ENCODE results near the gene VCP.
A peak's percentile ranks its signal among the peaks of the same experiment; 100 is the strongest.

Gene VCP

DNA sequence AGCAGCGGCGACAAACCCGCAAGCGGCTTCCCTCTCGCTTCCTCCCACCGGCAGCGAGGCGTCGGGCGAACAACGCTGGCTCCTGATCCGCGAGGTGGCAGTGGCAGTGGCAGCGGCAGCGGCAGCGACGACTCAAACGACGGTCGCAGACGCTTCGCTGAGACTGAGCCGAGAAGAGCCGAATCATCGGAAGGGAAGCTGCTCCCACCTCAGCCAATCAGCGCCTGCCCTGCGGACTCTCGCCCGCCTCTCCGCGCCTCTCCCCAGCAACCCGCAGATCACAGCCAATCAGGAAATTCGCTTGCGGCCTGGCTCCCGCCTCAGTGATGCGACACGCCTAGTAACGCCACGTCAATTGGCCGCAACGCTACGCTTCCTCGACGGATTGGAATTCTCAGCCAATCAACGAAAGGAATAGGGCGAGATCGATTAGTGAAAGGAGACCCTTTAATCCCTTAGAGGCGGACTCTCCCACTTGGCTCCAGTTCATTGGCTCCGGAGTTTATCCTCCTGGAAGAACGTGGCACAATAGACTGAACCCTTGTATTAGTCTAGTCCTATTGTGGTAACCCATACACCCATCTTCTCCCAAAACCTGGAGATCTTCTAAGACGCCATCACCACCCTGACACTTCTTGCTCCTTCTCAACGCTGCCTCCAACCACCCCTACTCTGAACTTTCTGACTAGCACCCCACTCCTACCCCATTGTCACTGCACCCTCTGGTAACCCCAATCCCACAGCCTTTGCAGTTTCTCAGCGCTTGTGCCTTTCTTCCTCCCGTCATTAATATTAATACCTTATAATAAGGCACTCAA lies at the start of gene VCP:
VCP (minus strand) TSS at position 165 of the 818 bp plus-strand sequence. CDS start 272 bp downstream, outside the sequence.
- peak within 1 kb of the TSS; percentile 95 for H3K4me3 ChIP-seq (ENCODE audit: low read length)
- H2AFZ ChIP-seq (ENCODE audit: low read depth, low read length), result peak within 1 kb of the TSS; percentile 27
- H3K27me3 ChIP-seq (ENCODE audit: insufficient read depth, low read length), result no peaks in the 10 kb centered on the region
- H3K4me1 ChIP-seq (ENCODE audit: insufficient read depth, low read length), result peaks cover 21% of the 10 kb centered on the region
- H3K36me3 ChIP-seq (ENCODE audit: insufficient read depth, low read length), result peaks cover 53% of the 10 kb centered on the region
- H3K9me3 ChIP-seq (ENCODE audit: low read length), result no peaks in the 10 kb centered on the region

DNA sequence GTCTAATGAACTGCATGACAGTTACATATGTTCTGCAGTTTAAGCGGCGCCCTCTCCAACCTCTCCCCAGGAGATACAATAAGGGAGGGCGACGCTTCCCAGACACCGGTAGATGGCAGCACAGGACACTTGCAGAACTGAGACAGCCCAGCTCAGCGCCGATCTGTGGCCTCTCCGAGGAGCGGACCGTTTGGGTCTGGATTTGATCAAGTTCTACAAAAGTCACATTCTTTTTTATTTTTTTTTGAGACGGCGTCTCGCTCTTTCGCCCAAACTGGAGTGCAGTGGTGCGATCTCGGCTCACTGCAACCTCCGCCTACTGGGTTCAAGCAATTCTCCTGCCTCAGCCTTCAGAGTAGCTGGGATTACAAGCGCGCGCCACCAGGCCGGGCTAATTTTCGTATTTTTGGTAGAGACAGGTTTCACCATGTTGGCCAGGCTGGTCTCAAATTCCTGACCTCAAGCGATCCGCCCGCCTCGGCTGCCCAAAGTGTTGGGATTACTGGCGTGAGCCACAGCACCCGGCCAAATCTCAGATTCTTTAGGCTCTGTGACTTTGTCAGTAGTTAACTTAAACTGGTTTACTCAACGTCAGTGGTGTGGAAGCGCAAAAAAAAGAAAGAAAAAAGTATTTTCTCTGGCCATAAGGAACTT lies 44.6 kb upstream of the VCP start:
- Histone ChIP-seq H3K36me3 (ENCODE audit: insufficient read depth, low read length) (no peaks in the 10 kb centered on the region), H2AFZ (ENCODE audit: low read depth, low read length) (peak overlapping the region; percentile 29), H3K9me3 (ENCODE audit: low read length) (no peaks in the 10 kb centered on the region), H3K27me3 (ENCODE audit: insufficient read depth, low read length) (no peaks in the 10 kb centered on the region), H3K4me3 (ENCODE audit: low read length) (peak overlapping the region; percentile 43), H3K4me1 (ENCODE audit: insufficient read depth, low read length) (peaks cover 25% of the 10 kb centered on the region)

DNA sequence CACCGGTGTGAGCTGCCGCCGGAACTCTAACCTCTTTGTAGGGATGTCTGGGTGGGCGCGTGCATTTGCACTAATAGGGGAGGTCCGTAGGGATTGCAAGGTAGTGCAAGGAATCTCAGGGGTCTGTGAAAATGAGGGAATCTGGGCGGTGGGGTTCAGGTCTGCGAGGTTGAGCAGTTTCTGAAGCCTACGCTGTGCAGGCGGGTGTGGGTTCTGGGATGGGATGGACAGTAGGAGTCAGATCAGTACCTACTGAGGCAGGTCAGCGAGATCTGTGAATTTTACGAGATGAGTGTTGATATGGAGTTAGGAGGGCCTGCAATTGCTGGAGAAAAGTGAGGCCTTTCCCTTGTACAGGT lies 44.1 kb upstream of the VCP start:
- Histone ChIP-seq H3K36me3 (ENCODE audit: insufficient read depth, low read length) (no peaks in the 10 kb centered on the region), H3K4me1 (ENCODE audit: insufficient read depth, low read length) (peaks cover 29% of the 10 kb centered on the region), H3K27me3 (ENCODE audit: insufficient read depth, low read length) (no peaks in the 10 kb centered on the region), H3K9me3 (ENCODE audit: low read length) (no peaks in the 10 kb centered on the region), H3K4me3 (ENCODE audit: low read length) (peak overlapping the region; percentile 43), H2AFZ (ENCODE audit: low read depth, low read length) (no peak overlapping the region)

- Histone ChIP-seq H3K27me3 (ENCODE audit: insufficient read depth, low read length) (no peaks in the 10 kb centered on the region), H3K4me1 (ENCODE audit: insufficient read depth, low read length) (peaks cover 32% of the 10 kb centered on the region), H3K4me3 (ENCODE audit: low read length) (peak within 1 kb of the TSS; percentile 94), H2AFZ (ENCODE audit: low read depth, low read length) (no peak within 1 kb of the TSS), H3K9me3 (ENCODE audit: low read length) (no peaks in the 10 kb centered on the region), H3K36me3 (ENCODE audit: insufficient read depth, low read length) (no peaks in the 10 kb centered on the region)
Observed at GRCh38 chr9:35115680-35116538, 43.5 kb upstream of the VCP start, which contains the start of gene ATOSB. TSS of gene ATOSB (minus strand) at chr9:35115862. CDS start at chr9:35108274, 7,588 bp downstream.

DNA sequence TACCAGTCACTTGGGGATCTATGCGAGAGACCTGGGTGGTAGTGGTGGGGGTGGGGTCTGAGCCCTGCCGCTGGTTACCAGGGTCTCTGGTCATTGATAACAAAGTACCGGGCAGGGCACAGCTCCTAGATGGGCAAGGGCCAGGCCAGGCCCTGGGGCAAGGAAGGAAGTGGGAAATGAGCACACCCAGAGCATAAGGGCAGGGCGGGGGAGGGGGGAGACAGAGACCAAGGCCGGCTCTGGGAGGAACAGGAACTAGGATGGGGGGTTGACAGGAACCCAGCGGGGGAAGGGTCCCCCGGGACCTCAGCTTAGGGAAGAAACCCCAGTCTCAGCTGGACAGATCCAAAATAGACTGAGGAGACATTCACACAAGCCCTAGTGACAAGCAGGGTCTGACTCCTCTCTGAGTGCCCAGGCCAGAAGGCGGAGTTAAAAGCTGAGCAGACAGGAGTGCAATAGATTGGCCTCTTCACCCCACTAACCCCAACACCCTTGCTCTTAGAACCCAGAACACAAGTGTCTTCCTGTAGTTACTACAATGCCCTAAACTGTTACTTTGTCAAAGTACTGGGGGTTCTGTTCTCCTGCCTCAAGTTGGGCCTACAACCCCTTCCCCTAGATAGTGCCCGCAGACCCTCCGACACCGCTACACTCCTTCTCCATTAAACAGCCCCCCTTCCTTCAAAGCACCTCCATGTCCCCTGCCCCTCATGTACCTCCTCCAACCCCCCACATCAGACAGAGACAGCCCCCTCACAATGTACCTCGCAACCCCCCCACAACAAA lies 42.6 kb upstream of the VCP start:
- peaks cover 41% of the 10 kb centered on the region for H3K4me1 ChIP-seq (ENCODE audit: insufficient read depth, low read length)
- H3K9me3 ChIP-seq (ENCODE audit: low read length), result no peaks in the 10 kb centered on the region
- no peaks in the 10 kb centered on the region for H3K27me3 ChIP-seq (ENCODE audit: insufficient read depth, low read length)
- no peak overlapping the region for H2AFZ ChIP-seq (ENCODE audit: low read depth, low read length)
- peak overlapping the region; percentile 94 for H3K4me3 ChIP-seq (ENCODE audit: low read length)
- H3K36me3 ChIP-seq (ENCODE audit: insufficient read depth, low read length), result no peaks in the 10 kb centered on the region

GRCh38 chr9:35114113-35114839 lies 41.9 kb upstream of the VCP start:
- no peaks in the 10 kb centered on the region for H3K9me3 ChIP-seq (ENCODE audit: low read length)
- peaks cover 4% of the 10 kb centered on the region for H3K36me3 ChIP-seq (ENCODE audit: insufficient read depth, low read length)
- peak overlapping the region; percentile 94 for H3K4me3 ChIP-seq (ENCODE audit: low read length)
- H3K27me3 ChIP-seq (ENCODE audit: insufficient read depth, low read length), result no peaks in the 10 kb centered on the region
- no peak overlapping the region for H2AFZ ChIP-seq (ENCODE audit: low read depth, low read length)
- peaks cover 48% of the 10 kb centered on the region for H3K4me1 ChIP-seq (ENCODE audit: insufficient read depth, low read length)

- peaks cover 15% of the 10 kb centered on the region for H3K36me3 ChIP-seq (ENCODE audit: insufficient read depth, low read length)
- H3K4me1 ChIP-seq (ENCODE audit: insufficient read depth, low read length), result peaks cover 48% of the 10 kb centered on the region
- H3K4me3 ChIP-seq (ENCODE audit: low read length), result peak overlapping the region; percentile 29
- no peak overlapping the region for H2AFZ ChIP-seq (ENCODE audit: low read depth, low read length)
- H3K27me3 ChIP-seq (ENCODE audit: insufficient read depth, low read length), result no peaks in the 10 kb centered on the region
- no peaks in the 10 kb centered on the region for H3K9me3 ChIP-seq (ENCODE audit: low read length)
Observed at GRCh38 chr9:35112257-35113020, 40.0 kb upstream of the VCP start.

GRCh38 chr9:35111001-35111933 lies 38.8 kb upstream of the VCP start:
- Histone ChIP-seq H3K4me3 (ENCODE audit: low read length) (peak overlapping the region; percentile 67), H3K4me1 (ENCODE audit: insufficient read depth, low read length) (peaks cover 43% of the 10 kb centered on the region), H3K9me3 (ENCODE audit: low read length) (no peaks in the 10 kb centered on the region), H2AFZ (ENCODE audit: low read depth, low read length) (no peak overlapping the region), H3K27me3 (ENCODE audit: insufficient read depth, low read length) (no peaks in the 10 kb centered on the region), H3K36me3 (ENCODE audit: insufficient read depth, low read length) (peaks cover 23% of the 10 kb centered on the region)

GRCh38 chr9:35110327-35110761 lies 37.9 kb upstream of the VCP start:
- H3K4me3 ChIP-seq (ENCODE audit: low read length), result peak overlapping the region; percentile 67
- no peaks in the 10 kb centered on the region for H3K9me3 ChIP-seq (ENCODE audit: low read length)
- peaks cover 47% of the 10 kb centered on the region for H3K4me1 ChIP-seq (ENCODE audit: insufficient read depth, low read length)
- no peak overlapping the region for H2AFZ ChIP-seq (ENCODE audit: low read depth, low read length)
- H3K27me3 ChIP-seq (ENCODE audit: insufficient read depth, low read length), result no peaks in the 10 kb centered on the region
- peaks cover 32% of the 10 kb centered on the region for H3K36me3 ChIP-seq (ENCODE audit: insufficient read depth, low read length)

- Histone ChIP-seq H3K4me1 (ENCODE audit: insufficient read depth, low read length) (peaks cover 56% of the 10 kb centered on the region), H3K27me3 (ENCODE audit: insufficient read depth, low read length) (no peaks in the 10 kb centered on the region), H3K9me3 (ENCODE audit: low read length) (no peaks in the 10 kb centered on the region), H3K4me3 (ENCODE audit: low read length) (no peak overlapping the region), H2AFZ (ENCODE audit: low read depth, low read length) (no peak overlapping the region), H3K36me3 (ENCODE audit: insufficient read depth, low read length) (peaks cover 38% of the 10 kb centered on the region)
Observed at GRCh38 chr9:35108946-35109575, 36.6 kb upstream of the VCP start.

Data from neuron (in vitro differentiated cells).